DOHH2 (cell line): ENCODE data around the gene CYB561A3.

ENCODE experiments used
- H3F3A ChIP-seq: fragments of 200-600 bp; sonication (generic), shearing (Covaris generic); 2 replicates; pipeline ENCODE4 v1.6.0; 2016; ENCODE audit warnings: antibody characterized with exemption, mild to moderate bottlenecking; ENCODE audit not compliant: control insufficient read depth, insufficient read depth
- H3K27ac ChIP-seq: fragments of 200-600 bp; sonication (generic); 2 replicates; pipeline ENCODE4 v1.5.1; 2014; ENCODE audit warnings: low read depth, mild to moderate bottlenecking, low read length, moderate library complexity
- H3K27me3 ChIP-seq: fragments of 200-600 bp; sonication (generic); 2 replicates; pipeline ENCODE4 v1.6.1; 2014; ENCODE audit warnings: mild to moderate bottlenecking, low read length, mixed read lengths; ENCODE audit not compliant: control insufficient read depth
- H3K36me3 ChIP-seq: fragments of 200-600 bp; sonication (generic); 2 replicates; pipeline ENCODE4 v1.6.1; 2014; ENCODE audit warnings: mild to moderate bottlenecking, low read length, moderate library complexity, mixed read lengths; ENCODE audit not compliant: control insufficient read depth
- H3K4me1 ChIP-seq: fragments of 200-600 bp; sonication (generic); 2 replicates; pipeline ENCODE4 v1.6.1; 2014; ENCODE audit warnings: mild to moderate bottlenecking, low read length, mixed read lengths; ENCODE audit not compliant: control insufficient read depth
- H3K4me2 ChIP-seq: fragments of 200-600 bp; sonication (generic); 2 replicates; pipeline ENCODE4 v1.6.0; 2014; ENCODE audit warnings: mild to moderate bottlenecking, low read length, moderate library complexity
- H3K4me3 ChIP-seq: fragments of 200-600 bp; sonication (generic); 2 replicates; pipeline ENCODE4 v1.5.1; 2014; ENCODE audit warnings: mild to moderate bottlenecking, low read length, mixed read lengths
- H3K79me2 ChIP-seq: fragments of 200-600 bp; sonication (generic); 2 replicates; pipeline ENCODE4 v1.6.1; 2014; ENCODE audit warnings: mild to moderate bottlenecking, low read length, mixed read lengths; ENCODE audit not compliant: control insufficient read depth
- H3K9me2 ChIP-seq: fragments of 200-600 bp; sonication (generic); replicated peaks from 2 replicates; pipeline ENCODE4 v1.6.1; 2014; ENCODE audit warnings: mild to moderate bottlenecking, low read length, mixed read lengths; ENCODE audit not compliant: control insufficient read depth
- H3K9me3 ChIP-seq: fragments of 200-600 bp; sonication (generic); 2 replicates; pipeline ENCODE4 v1.6.1; 2014; ENCODE audit warnings: antibody characterized with exemption, low read length, mixed read lengths; ENCODE audit not compliant: control insufficient read depth, insufficient read depth
- H4K20me1 ChIP-seq: fragments of 200-600 bp; sonication (generic); 2 replicates; pipeline ENCODE4 v1.6.0; 2014; ENCODE audit warnings: low read depth, mild to moderate bottlenecking, antibody characterized with exemption, low read length, moderate library complexity; ENCODE audit not compliant: control insufficient read depth, insufficient read depth
- CTCF ChIP-seq: fragments of 200-600 bp; sonication (generic); IDR thresholded peaks from one replicate; pipeline ENCODE4 v1.5.1; 2014; ENCODE audit warnings: antibody characterized with exemption, mild to moderate bottlenecking, low read depth, low read length; ENCODE audit not compliant: poor library complexity, severe bottlenecking
- EZH2phosphoT487 ChIP-seq: fragments of 200-600 bp; sonication (generic); IDR thresholded peaks from 2 replicates; pipeline ENCODE4 v1.6.1; 2017; ENCODE audit warnings: borderline replicate concordance, mild to moderate bottlenecking, antibody characterized with exemption, low read length, moderate library complexity, mixed read lengths

The CYB561A3 gene

DNA sequence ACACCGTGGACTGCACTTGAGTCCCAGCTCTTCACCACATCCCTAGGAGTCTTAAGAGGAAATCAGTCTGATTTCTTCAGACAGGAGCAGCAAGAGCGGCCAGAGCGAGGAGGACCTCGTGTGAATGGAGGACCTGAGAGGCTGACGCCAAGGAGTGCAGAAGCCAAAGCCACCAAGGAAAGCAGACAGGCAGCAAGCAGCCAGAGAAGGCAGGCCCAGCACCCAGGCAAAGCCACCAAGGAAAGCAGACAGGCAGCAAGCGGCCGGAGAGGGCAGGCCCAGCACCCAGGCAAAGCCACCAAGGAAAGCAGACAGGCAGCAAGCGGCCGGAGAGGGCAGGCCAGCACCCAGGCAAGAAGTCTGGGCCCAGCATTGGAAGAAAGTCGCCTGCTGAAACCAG, 11.8 kb downstream of the CYB561A3 start:
- peaks cover 95% of the 10 kb centered on the region for H3K36me3 ChIP-seq
- TF ChIP-seq CTCF (no peak), EZH2phosphoT487 (no peak)
- H3F3A ChIP-seq, result 0 out of 2 replicates have a peak, but pooled peaks cover under 1% of the 10 kb centered on the region
- H3K4me2 ChIP-seq, result no peak overlapping the region
- peaks cover 27% of the 10 kb centered on the region for H3K79me2 ChIP-seq
- H3K27me3 ChIP-seq, result no peaks in the 10 kb centered on the region
- no peaks in the 10 kb centered on the region for H3K9me2 ChIP-seq
- no peaks in the 10 kb centered on the region for H3K9me3 ChIP-seq
- no peak overlapping the region for H3K4me3 ChIP-seq
- H4K20me1 ChIP-seq, result 0 out of 2 replicates have a peak, but pooled peaks cover 5% of the 10 kb centered on the region
- peaks cover 19% of the 10 kb centered on the region for H3K4me1 ChIP-seq
- H3K27ac ChIP-seq, result no peak overlapping the region

DNA sequence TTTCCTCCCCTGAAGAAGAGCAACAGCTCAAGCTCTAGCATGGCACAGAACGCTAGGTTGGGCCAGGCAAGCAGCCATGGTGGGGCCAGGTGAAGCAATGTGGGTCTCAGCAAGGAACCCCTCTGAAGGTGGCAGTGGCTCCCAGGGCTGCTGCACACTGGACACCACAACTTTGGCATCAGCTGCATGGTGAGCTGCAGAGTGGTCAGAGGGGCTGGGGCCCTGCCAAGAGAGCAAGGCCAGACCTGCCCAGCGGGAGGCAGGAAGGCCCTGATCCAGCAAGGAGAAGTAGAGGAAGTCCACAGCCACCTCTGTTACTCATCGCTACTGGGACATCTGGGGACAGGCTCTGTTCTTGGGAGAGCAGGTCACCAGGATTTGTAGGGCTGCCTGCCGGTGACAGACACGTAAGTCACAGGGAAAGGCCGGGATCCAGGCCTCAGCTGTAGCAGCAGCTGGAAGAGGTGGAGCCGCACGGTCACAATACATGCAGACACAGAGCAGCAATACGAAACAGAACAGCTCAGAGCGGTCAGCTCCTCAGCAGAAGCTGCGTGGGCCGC, 12.4 kb downstream of the CYB561A3 start:
- H3K4me3 ChIP-seq, result no peak overlapping the region
- H3K79me2 ChIP-seq, result peaks cover 21% of the 10 kb centered on the region
- H3K4me2 ChIP-seq, result no peak overlapping the region
- H4K20me1 ChIP-seq, result 0 out of 2 replicates have a peak, but pooled peaks cover 5% of the 10 kb centered on the region
- H3K9me2 ChIP-seq, result no peaks in the 10 kb centered on the region
- H3K4me1 ChIP-seq, result peaks cover 12% of the 10 kb centered on the region
- no peaks in the 10 kb centered on the region for H3K27me3 ChIP-seq
- H3K36me3 ChIP-seq, result peaks cover 91% of the 10 kb centered on the region
- no peak overlapping the region for H3K27ac ChIP-seq
- TF ChIP-seq EZH2phosphoT487, result no peak
- no peak for TF ChIP-seq CTCF
- H3F3A ChIP-seq, result 0 out of 2 replicates have a peak, but pooled peaks cover 4% of the 10 kb centered on the region
- no peaks in the 10 kb centered on the region for H3K9me3 ChIP-seq

- Histone ChIP-seq H4K20me1 (0 out of 2 replicates have a peak, but pooled peaks cover 5% of the 10 kb centered on the region), H3K27ac (no peak overlapping the region), H3K79me2 (peaks cover 8% of the 10 kb centered on the region), H3F3A (0 out of 2 replicates have a peak, but pooled peaks cover 4% of the 10 kb centered on the region), H3K36me3 (peaks cover 79% of the 10 kb centered on the region), H3K27me3 (no peaks in the 10 kb centered on the region), H3K4me2 (no peak overlapping the region), H3K9me2 (no peaks in the 10 kb centered on the region), H3K9me3 (no peaks in the 10 kb centered on the region), H3K4me3 (no peak overlapping the region), H3K4me1 (no peaks in the 10 kb centered on the region)
- TF ChIP-seq EZH2phosphoT487, result no peak
- TF ChIP-seq CTCF, result no peak
These were observed 13.7 kb downstream of the CYB561A3 start for GRCh38 chr11:61347916-61348461.
